ENCODE results near the gene RAMP2. TPM values are rescaled to one million over a fixed set of nuclear protein-coding genes. Genes with fewer than 3 reads are reported as not detected.
A peak's percentile ranks its signal among the peaks of the same experiment; 100 is the strongest.

The RAMP2 gene
- total RNA-seq, 4 donors from 2014 or later: 13.7 to 52.2 (median 29.2) TPM

DNA sequence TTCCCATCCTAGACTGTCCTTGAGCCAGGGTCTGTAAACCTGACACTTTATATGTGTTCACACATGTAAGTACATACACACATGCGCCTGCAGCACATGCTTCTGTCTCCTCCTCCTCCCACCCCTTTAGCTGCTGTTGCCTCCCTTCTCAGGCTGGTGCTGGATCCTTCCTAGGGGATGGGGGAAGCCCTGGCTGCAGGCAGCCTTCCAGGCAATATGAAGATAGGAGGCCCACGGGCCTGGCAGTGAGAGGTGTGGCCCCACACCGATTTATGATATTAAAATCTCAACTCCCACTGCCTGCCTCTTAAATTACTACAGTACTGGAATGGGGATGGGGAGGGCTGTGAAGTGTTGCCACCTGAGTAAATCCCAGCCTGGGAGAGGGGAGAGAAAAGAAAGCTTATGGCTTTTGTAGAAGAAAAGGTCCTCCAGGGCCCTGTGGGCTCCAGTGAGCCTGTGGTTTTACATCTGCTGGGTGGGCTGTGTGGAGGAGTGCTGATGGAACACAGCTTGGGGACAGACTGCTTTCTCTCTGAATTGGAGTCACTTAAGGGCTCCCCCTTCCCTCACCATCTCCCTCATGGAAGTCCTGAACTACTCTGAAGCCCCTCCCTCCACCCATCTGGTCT lies 18.4 kb downstream of the RAMP2 start:
- intact Hi-C loops (cut with DNase I; ENCODE audit: low total_unique reads): no loop called here
- Histone ChIP-seq H3K27me3 (peaks cover 13 to 24% of the 10 kb centered on the region in 2 donors), H3K9me3 (no peaks in the 10 kb centered on the region), H3K4me3 (no peak overlapping the region), H3K4me1 (peaks cover 0 to 9% of the 10 kb centered on the region in 2 donors), H3K36me3 (no peaks in the 10 kb centered on the region), H3K27ac (no peak overlapping the region)
- DNase-seq: no peak
- TF ChIP-seq, protein P1, sequence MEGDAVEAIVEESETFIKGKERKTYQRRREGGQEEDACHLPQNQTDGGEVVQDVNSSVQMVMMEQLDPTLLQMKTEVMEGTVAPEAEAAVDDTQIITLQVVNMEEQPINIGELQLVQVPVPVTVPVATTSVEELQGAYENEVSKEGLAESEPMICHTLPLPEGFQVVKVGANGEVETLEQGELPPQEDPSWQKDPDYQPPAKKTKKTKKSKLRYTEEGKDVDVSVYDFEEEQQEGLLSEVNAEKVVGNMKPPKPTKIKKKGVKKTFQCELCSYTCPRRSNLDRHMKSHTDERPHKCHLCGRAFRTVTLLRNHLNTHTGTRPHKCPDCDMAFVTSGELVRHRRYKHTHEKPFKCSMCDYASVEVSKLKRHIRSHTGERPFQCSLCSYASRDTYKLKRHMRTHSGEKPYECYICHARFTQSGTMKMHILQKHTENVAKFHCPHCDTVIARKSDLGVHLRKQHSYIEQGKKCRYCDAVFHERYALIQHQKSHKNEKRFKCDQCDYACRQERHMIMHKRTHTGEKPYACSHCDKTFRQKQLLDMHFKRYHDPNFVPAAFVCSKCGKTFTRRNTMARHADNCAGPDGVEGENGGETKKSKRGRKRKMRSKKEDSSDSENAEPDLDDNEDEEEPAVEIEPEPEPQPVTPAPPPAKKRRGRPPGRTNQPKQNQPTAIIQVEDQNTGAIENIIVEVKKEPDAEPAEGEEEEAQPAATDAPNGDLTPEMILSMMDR (IDR thresholded peaks at IDR 0.05): no peak

DNA sequence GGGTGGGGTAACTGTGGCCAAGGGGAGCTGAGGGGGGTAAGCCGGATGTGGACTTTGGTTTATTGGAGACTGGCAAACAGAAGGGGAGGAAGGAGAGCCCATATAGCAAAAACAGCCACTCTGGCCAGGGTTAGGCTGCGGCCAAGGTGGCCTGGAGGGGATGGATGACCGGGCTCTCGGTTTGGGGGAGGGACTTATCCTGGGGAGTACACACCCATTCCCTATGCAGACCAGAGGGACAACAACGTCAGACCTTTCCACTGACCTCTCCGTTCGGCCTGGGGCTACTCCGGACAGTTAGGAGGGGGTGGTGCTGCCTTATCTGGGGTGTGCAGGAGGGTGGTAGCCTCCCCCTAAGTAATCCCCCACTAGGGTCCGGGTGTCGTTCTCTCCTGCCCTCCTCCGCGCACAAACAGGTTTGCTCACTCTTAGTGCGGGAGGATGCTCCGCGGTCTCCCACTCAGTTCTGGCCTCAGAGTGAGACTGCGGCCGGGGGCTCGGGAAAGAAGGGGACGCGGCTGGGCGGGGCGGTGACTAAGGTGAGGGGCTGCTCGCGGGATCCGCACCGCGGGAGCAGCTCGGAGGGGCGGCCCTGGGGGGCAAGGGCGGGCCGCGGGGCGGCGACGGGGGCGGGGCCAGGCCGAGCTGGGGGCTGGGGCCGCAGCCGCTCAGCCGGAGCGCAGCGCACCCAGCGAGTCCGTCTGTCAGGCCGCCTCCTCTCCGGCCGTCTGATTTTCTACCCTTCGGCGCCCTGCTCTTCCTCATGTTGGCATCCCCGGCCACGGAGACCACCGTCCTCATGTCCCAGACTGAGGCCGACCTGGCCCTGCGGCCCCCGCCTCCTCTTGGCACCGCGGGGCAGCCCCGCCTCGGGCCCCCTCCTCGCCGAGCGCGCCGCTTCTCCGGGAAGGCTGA lies 19.2 kb downstream of the RAMP2 start, which contains the start of gene WNK4:
Gene WNK4 (plus strand): TSS at position 675 of the 915 bp plus-strand sequence. CDS start 89 bp downstream, at position 764.
- TF ChIP-seq POLR2A (IDR thresholded peaks at IDR 0.05): no peak
- TF ChIP-seq, protein P1 (IDR thresholded peaks at IDR 0.05): no peak
- H3K36me3 ChIP-seq: no peaks in the 10 kb centered on the region
- no peaks in the 10 kb centered on the region for H3K9me3 ChIP-seq
- H3K4me1 ChIP-seq: peaks cover 0 to 9% of the 10 kb centered on the region in 2 donors
- DNase-seq: no peak
- intact Hi-C loops (cut with DNase I; ENCODE audit: low total_unique reads): no loop called here
- H3K4me3 ChIP-seq: peak within 1 kb of the TSS in 1 of 2 donors; percentile 37
- peaks cover 13 to 32% of the 10 kb centered on the region in 2 donors for H3K27me3 ChIP-seq
- no peak within 1 kb of the TSS for H3K27ac ChIP-seq

- TF ChIP-seq, protein P1 (IDR thresholded peaks at IDR 0.05): no peak
- TF ChIP-seq POLR2A (IDR thresholded peaks at IDR 0.05): no peak
- Histone ChIP-seq H3K36me3 (no peaks in the 10 kb centered on the region), H3K4me3 (peak overlapping the region in 1 of 2 donors; percentile 37), H3K4me1 (peaks cover 0 to 9% of the 10 kb centered on the region in 2 donors), H3K27ac (no peak overlapping the region), H3K9me3 (no peaks in the 10 kb centered on the region), H3K27me3 (peaks cover 13 to 40% of the 10 kb centered on the region in 2 donors)
- intact Hi-C loops (cut with DNase I; ENCODE audit: low total_unique reads): no loop called here
- no peak for DNase-seq
Observed at GRCh38 chr17:42780851-42781638, 20.0 kb downstream of the RAMP2 start.

DNA sequence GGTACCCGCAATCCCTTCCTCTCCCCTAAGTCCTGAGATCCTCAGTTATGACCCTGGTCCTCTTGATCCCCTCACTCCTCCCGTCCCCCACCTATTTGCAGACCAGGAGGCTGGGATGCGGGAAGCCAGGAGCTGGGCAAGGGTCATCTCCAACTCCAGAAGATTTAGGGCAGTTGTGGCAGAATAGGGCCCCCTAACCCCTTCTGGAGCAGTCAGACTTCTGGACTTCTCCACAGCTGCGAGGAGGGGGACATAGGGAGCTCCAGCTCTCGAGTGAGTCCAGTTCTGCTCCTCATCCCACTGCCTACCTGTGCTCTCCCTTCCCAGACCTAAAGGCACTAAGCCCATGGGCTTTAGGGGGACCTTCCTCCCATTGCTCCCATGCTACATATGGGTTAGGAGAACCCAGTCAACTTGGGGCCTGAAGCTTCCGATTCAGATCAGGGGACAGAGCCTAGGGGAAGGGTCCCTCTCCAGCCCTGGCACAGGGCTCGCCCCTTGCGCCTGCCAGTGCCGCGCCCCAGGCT lies 20.7 kb downstream of the RAMP2 start:
- Histone ChIP-seq H3K4me1 (peaks cover 0 to 9% of the 10 kb centered on the region in 2 donors), H3K9me3 (no peaks in the 10 kb centered on the region), H3K36me3 (no peaks in the 10 kb centered on the region), H3K27me3 (peaks cover 13 to 42% of the 10 kb centered on the region in 2 donors), H3K4me3 (no peak overlapping the region), H3K27ac (no peak overlapping the region)
- intact Hi-C loops (cut with DNase I; ENCODE audit: low total_unique reads): no loop called here
- no peak for DNase-seq
- no peak for TF ChIP-seq POLR2A (IDR thresholded peaks at IDR 0.05)
- TF ChIP-seq, protein P1 (IDR thresholded peaks at IDR 0.05): no peak

All from uterus (tissue), 4 donors.